Keratinocyte (primary cell): ENCODE measurements around the gene CCBE1. TPM values are rescaled to one million over a fixed set of nuclear protein-coding genes. Genes with fewer than 3 reads are reported as not detected.

Experiments
- DNase-seq: peaks from one replicate; pipeline ENCODE4 v3.0.0-alpha.2; 2011; ENCODE audit warnings: low read depth, missing footprints, low spot score
- FAIRE-seq: peaks from 2 replicates; lab custom pipeline; 2011; peaks lifted over from hg19 to GRCh38; lab: Jason Lieb, UNC
- H2AFZ ChIP-seq: 2 replicates; pipeline ENCODE4 v1.6.0; 2012; ENCODE audit warnings: low read length, control low read depth, inconsistent platforms; ENCODE audit not compliant: control insufficient read depth
- H3K27ac ChIP-seq: 2 replicates; pipeline ENCODE4 v1.5.1; 2011; ENCODE audit warnings: low read length; ENCODE audit not compliant: control insufficient read depth, insufficient read depth
- H3K27me3 ChIP-seq: 3 replicates; pipeline ENCODE4 v1.6.0; 2011; ENCODE audit warnings: low read length; ENCODE audit not compliant: control insufficient read depth, insufficient read depth; ENCODE audit errors: extremely low read depth
- H3K36me3 ChIP-seq, 2 experiments: 2 replicates in 1 of 2; 3 replicates in 1 of 2; pipeline ENCODE4 v1.5.1; 2011; ENCODE audit warnings: low read length in 2 of 2, mild to moderate bottlenecking in 1 of 2; ENCODE audit not compliant: control insufficient read depth in 2 of 2, insufficient read depth in 2 of 2; ENCODE audit errors: extremely low read depth in 1 of 2
- H3K4me1 ChIP-seq: 3 replicates; pipeline ENCODE4 v1.5.1; 2011; ENCODE audit warnings: low read length; ENCODE audit not compliant: control insufficient read depth, insufficient read depth; ENCODE audit errors: extremely low read depth
- H3K4me2 ChIP-seq: 3 replicates; pipeline ENCODE4 v1.6.0; 2011; ENCODE audit warnings: low read depth, low read length; ENCODE audit not compliant: control insufficient read depth, insufficient read depth; ENCODE audit errors: extremely low read depth
- H3K4me3 ChIP-seq, 3 experiments: fragments of 200-600 bp in 1 of 3; sonication (generic) in 1 of 3; 2 replicates in 2 of 3; 3 replicates in 1 of 3; pipeline ENCODE4 v1.5.1; 2011 to 2016; ENCODE audit warnings: low read length in 3 of 3, mild to moderate bottlenecking in 3 of 3, control low read depth in 2 of 3, inconsistent platforms in 1 of 3, low read depth in 1 of 3, mixed read lengths in 1 of 3, mixed run types in 1 of 3, moderate library complexity in 1 of 3; ENCODE audit not compliant: control insufficient read depth in 2 of 3, insufficient read depth in 2 of 3; ENCODE audit errors: extremely low read depth in 1 of 3
- H3K79me2 ChIP-seq: 2 replicates; pipeline ENCODE4 v1.6.0; 2012; ENCODE audit warnings: low read length; ENCODE audit not compliant: control insufficient read depth, insufficient read depth
- H3K9ac ChIP-seq: 3 replicates; pipeline ENCODE4 v1.6.0; 2011; ENCODE audit warnings: low read length; ENCODE audit not compliant: control insufficient read depth, insufficient read depth; ENCODE audit errors: extremely low read depth
- H3K9me1 ChIP-seq: 3 replicates; pipeline ENCODE4 v1.6.0; 2011; ENCODE audit warnings: low read length; ENCODE audit not compliant: control insufficient read depth, insufficient read depth; ENCODE audit errors: extremely low read depth
- H3K9me3 ChIP-seq: 2 replicates; pipeline ENCODE4 v1.5.1; 2012; ENCODE audit warnings: low read depth, low read length; ENCODE audit not compliant: control insufficient read depth
- H4K20me1 ChIP-seq: 3 replicates; pipeline ENCODE4 v1.6.0; 2011; ENCODE audit warnings: low read length; ENCODE audit not compliant: control insufficient read depth, insufficient read depth; ENCODE audit errors: extremely low read depth
- CTCF ChIP-seq, 3 experiments: IDR thresholded peaks in 1 of 3; conservative IDR thresholded peaks in 1 of 3; optimal IDR thresholded peaks in 1 of 3; 2 replicates in 2 of 3; 3 replicates in 1 of 3; pipeline versions ENCODE3 to v1.5.1; 2011; ENCODE audit warnings: low read length in 3 of 3, mild to moderate bottlenecking in 3 of 3, moderate library complexity in 2 of 3, control low read depth in 1 of 3, inconsistent platforms in 1 of 3; ENCODE audit not compliant: insufficient read depth in 2 of 3; ENCODE audit errors: extremely low read depth in 1 of 3
- EZH2 ChIP-seq: IDR thresholded peaks from one replicate; pipeline ENCODE4 v1.6.1; 2012; ENCODE audit warnings: inconsistent platforms, mild to moderate bottlenecking, low read length, moderate library complexity
- dilution Hi-C: fragments of 300-500 bp; cut with MboI; formaldehyde crosslinking; loops from one replicate; pipeline ENCODE4 v1.7.0; 2020; ENCODE audit warnings: low sequenced_read_pairs; ENCODE audit not compliant: extremely low pct_ligation_motif_present
- polyA plus RNA-seq, 5 experiments: library from polyadenylated mRNA; depleted of rRNA in 3 of 5; stranded (reverse) in 3 of 5; stranded (forward) in 1 of 5; unstranded in 1 of 5; fragments of >200 nt; gene quantifications; 1 replicate in 1 of 5; 2 replicates in 3 of 5; 3 replicates in 1 of 5; pipeline versions ENCODE4 v1.2.1 to v1.2.3, GENCODE V29; 2011 to 2012; ENCODE audit warnings: missing spikeins in 2 of 5, low read depth in 1 of 5, low replicate concordance in 1 of 5

The CCBE1 gene
- polyA plus RNA-seq, 1 donor (not counting 4 experiments of a cell fraction or from before 2014, with no cell fraction given) = 20.1 TPM

- no peak overlapping the region for H2AFZ ChIP-seq
- no peak overlapping the region for H3K4me2 ChIP-seq
- dilution Hi-C loops = no loop called here
- no peak overlapping the region for H3K9ac ChIP-seq
- peaks cover 2% of the 10 kb centered on the region for H3K9me1 ChIP-seq
- H3K27me3 ChIP-seq = no peaks in the 10 kb centered on the region
- H3K4me1 ChIP-seq = peaks cover 28% of the 10 kb centered on the region
- H3K79me2 ChIP-seq = no peaks in the 10 kb centered on the region
- H3K4me3 ChIP-seq = no peak overlapping the region
- H3K27ac ChIP-seq = no peak overlapping the region
- H3K36me3 ChIP-seq = no peaks in the 10 kb centered on the region
- H3K9me3 ChIP-seq = no peaks in the 10 kb centered on the region
- FAIRE-seq = no peak
- peaks cover 5% of the 10 kb centered on the region for H4K20me1 ChIP-seq
- no peak for DNase-seq
- no peak for TF ChIP-seq EZH2
- TF ChIP-seq CTCF (optimal IDR thresholded peaks at IDR 0.05 in 1 of 3, IDR thresholded peaks at IDR 0.05 in 1 of 3, conservative IDR thresholded peaks at IDR 0.05 in 1 of 3; ENCODE audit: extremely low read depth in 1 of 3, insufficient read depth in 2 of 3, low read length in 3 of 3) = no peak
These were observed 145.2 kb downstream of the CCBE1 start for GRCh38 chr18:59551902-59552635.

GRCh38 chr18:59550174-59550516 is 147.1 kb downstream of the CCBE1 start:
- dilution Hi-C loops = no loop called here
- H3K9me1 ChIP-seq = no peaks in the 10 kb centered on the region
- FAIRE-seq (no peak), DNase-seq (no peak)
- no peak overlapping the region for H3K4me2 ChIP-seq
- no peaks in the 10 kb centered on the region for H3K36me3 ChIP-seq
- no peak overlapping the region for H3K9ac ChIP-seq
- H3K27me3 ChIP-seq = no peaks in the 10 kb centered on the region
- TF ChIP-seq EZH2 (no peak), CTCF (optimal IDR thresholded peaks at IDR 0.05 in 1 of 3, IDR thresholded peaks at IDR 0.05 in 1 of 3, conservative IDR thresholded peaks at IDR 0.05 in 1 of 3; ENCODE audit: extremely low read depth in 1 of 3, insufficient read depth in 2 of 3, low read length in 3 of 3) (no peak)
- no peak overlapping the region for H3K27ac ChIP-seq
- no peak overlapping the region for H3K4me3 ChIP-seq
- H3K9me3 ChIP-seq = no peaks in the 10 kb centered on the region
- no peaks in the 10 kb centered on the region for H3K79me2 ChIP-seq
- peaks cover 10% of the 10 kb centered on the region for H3K4me1 ChIP-seq
- no peak overlapping the region for H2AFZ ChIP-seq
- no peaks in the 10 kb centered on the region for H4K20me1 ChIP-seq
